HepG2 (cell line): Measurements from ENCODE around the gene MEX3A. TPM values are rescaled to one million over a fixed set of nuclear protein-coding genes. Genes with fewer than 3 reads are reported as not detected.

Experiments
- CREB1 ChIP-seq, 2 experiments: fragments of 450-650 bp in 1 of 2; IDR thresholded peaks; 2 replicates each; pipeline ENCODE4 v1.6.1; 2016 to 2017; ENCODE audit warnings: control low read depth in 1 of 2, mild to moderate bottlenecking in 1 of 2, missing compliant biosample characterization in 1 of 2, missing genetic modification characterization in 1 of 2
- CSRNP2 ChIP-seq: sonication (generic); formaldehyde crosslinking; conservative IDR thresholded peaks from 2 replicates; pipeline ENCODE4 v1.8.0; 2022; ENCODE audit warnings: low read depth, missing genetic modification reagents
- ETV5 ChIP-seq: IDR thresholded peaks from 2 replicates; pipeline ENCODE4 v1.6.1; 2018; ENCODE audit warnings: missing biosample characterization, missing genetic modification reagents, inconsistent platforms, borderline replicate concordance
- FLYWCH1 ChIP-seq: sonication (generic); formaldehyde crosslinking; IDR thresholded peaks from 2 replicates; pipeline ENCODE4 v1.8.1; 2023; ENCODE audit warnings: mild to moderate bottlenecking, missing genetic modification reagents
- GATA4 ChIP-seq: sonication (generic); IDR thresholded peaks from 2 replicates; pipeline ENCODE4 v1.6.1; 2016; ENCODE audit warnings: antibody characterized with exemption, low read depth, borderline replicate concordance
- GFI1 ChIP-seq: sonication (generic); formaldehyde crosslinking; IDR thresholded peaks from 2 replicates; pipeline ENCODE4 v1.5.0; 2020; ENCODE audit warnings: missing genetic modification reagents, mild to moderate bottlenecking, borderline replicate concordance
- GLMP ChIP-seq: sonication (generic); formaldehyde crosslinking; IDR thresholded peaks from 2 replicates; pipeline ENCODE4 v1.9.0; 2021; ENCODE audit warnings: missing genetic modification reagents, mild to moderate bottlenecking, borderline replicate concordance
- GTF3A ChIP-seq: sonication (generic); formaldehyde crosslinking; conservative IDR thresholded peaks from 2 replicates; pipeline ENCODE4 v1.4.0; 2020; ENCODE audit warnings: mild to moderate bottlenecking, missing genetic modification reagents
- HOXA5 ChIP-seq: sonication (generic); formaldehyde crosslinking; IDR thresholded peaks from 2 replicates; pipeline ENCODE4 v1.4.0; 2020; ENCODE audit warnings: missing genetic modification reagents
- MED13 ChIP-seq: sonication (generic); formaldehyde crosslinking; IDR thresholded peaks from 2 replicates; pipeline ENCODE4 v1.5.0; 2020; ENCODE audit warnings: missing genetic modification reagents
- NCOA2 ChIP-seq: sonication (generic); formaldehyde crosslinking; IDR thresholded peaks from 2 replicates; pipeline ENCODE4 v1.8.0; 2022; ENCODE audit warnings: inconsistent platforms
- ZBTB10 ChIP-seq: sonication (generic); formaldehyde crosslinking; IDR thresholded peaks from 2 replicates; pipeline ENCODE4 v1.4.0; 2020; ENCODE audit warnings: missing genetic modification reagents, borderline replicate concordance
- ZNF280D ChIP-seq: sonication (generic); formaldehyde crosslinking; IDR thresholded peaks from 2 replicates; pipeline ENCODE4 v1.5.1; 2020; ENCODE audit warnings: mild to moderate bottlenecking, missing genetic modification reagents
- ZNF512B ChIP-seq: sonication (generic); formaldehyde crosslinking; IDR thresholded peaks from 2 replicates; pipeline ENCODE4 v1.5.1; 2020; ENCODE audit warnings: missing genetic modification reagents, mild to moderate bottlenecking, borderline replicate concordance
- ZNF570 ChIP-seq: sonication (generic); formaldehyde crosslinking; IDR thresholded peaks from 2 replicates; pipeline ENCODE4 v1.4.0; 2020; ENCODE audit warnings: mild to moderate bottlenecking, missing genetic modification reagents, borderline replicate concordance
- ZSCAN31 ChIP-seq: sonication (generic); formaldehyde crosslinking; IDR thresholded peaks from 2 replicates; pipeline ENCODE4 v1.5.0; 2020; ENCODE audit warnings: low read depth, mild to moderate bottlenecking, missing genetic modification reagents
- polyA plus RNA-seq, 8 experiments: library from polyadenylated mRNA; depleted of rRNA in 3 of 8; stranded (reverse) in 7 of 8; unstranded in 1 of 8; fragments of >200 nt; fragmentation: Illumina TruSeq in 4 of 8; extraction: Trizol in 4 of 8; gene quantifications; 2 replicates each; pipeline versions ENCODE4 v1.2.1 to v1.2.3, GENCODE V29; 2011 to 2016; ENCODE audit warnings: low read depth in 4 of 8, missing spikeins in 1 of 8, mixed read lengths in 1 of 8; ENCODE audit not compliant: insufficient read depth in 1 of 8
- total RNA-seq, 5 experiments: library from RNA; depleted of rRNA; stranded (reverse); fragments of >200 nt; fragmentation: Illumina TruSeq; extraction: Trizol; gene quantifications; 2 replicates each; pipeline ENCODE4 v1.2.3, GENCODE V29; 2016; ENCODE audit warnings: low read depth in 1 of 5

The MEX3A gene
- total and polyA plus RNA-seq, 2 of the 13 experiments (the other 11 are each of a cell fraction or from before 2014, with no cell fraction given): 7.6 to 9.1 TPM

- TF ChIP-seq CSRNP2 (CRISPR knock-in tag): no peak
- TF ChIP-seq HOXA5 (CRISPR knock-in tag): peak; percentile 74; the same call in 1 of the 2 replicates
- TF ChIP-seq GLMP (CRISPR knock-in tag): no peak
- TF ChIP-seq MED13 (CRISPR knock-in tag): no peak
- TF ChIP-seq ZNF280D (CRISPR knock-in tag): no peak
- TF ChIP-seq GFI1 (CRISPR knock-in tag): peak; percentile 48; the same call in 1 of the 2 replicates
- no peak for TF ChIP-seq ZSCAN31
- no peak for TF ChIP-seq GATA4
- TF ChIP-seq GTF3A: no peak
- no peak for TF ChIP-seq ETV5
- no peak for TF ChIP-seq ZNF512B
- TF ChIP-seq ZBTB10: 0 out of 2 replicates have a peak, but pooled peaks have one; percentile 26
- TF ChIP-seq CREB1 (IDR thresholded peaks at IDR 0.05): no peak
- peak; percentile 76 for TF ChIP-seq CREB1 (CRISPR knock-in tag; IDR thresholded peaks at IDR 0.05)
- no peak for TF ChIP-seq FLYWCH1 (CRISPR knock-in tag)
- no peak for TF ChIP-seq ZNF570 (CRISPR knock-in tag)
- no peak for TF ChIP-seq NCOA2 (CRISPR knock-in tag)
Measured at GRCh38 chr1:156082309-156083091, at the start of gene MEX3A (continued).
